KBM-7 (cell line): ENCODE measurements around the gene FRAT2.
A peak's percentile ranks its signal among the peaks of the same experiment; 100 is the strongest.
"Not testable (repeated sequence)": the region's sequence is repeated elsewhere in the genome, so short reads cannot be mapped to it uniquely, and the experiment has no call there.

ENCODE experiments used
- DNase-seq: peaks from one replicate; pipeline ENCODE4 v3.0.0-alpha.2; 2015
- in situ Hi-C: fragments of 300-500 bp; cut with MboI; formaldehyde crosslinking; loops from 2 replicates; pipeline ENCODE4 v1.14.3; 2020; ENCODE audit warnings: low sequenced_read_pairs, low pct_unique_long_range_greater_than_20kb, mixed read lengths

The FRAT2 gene

DNA sequence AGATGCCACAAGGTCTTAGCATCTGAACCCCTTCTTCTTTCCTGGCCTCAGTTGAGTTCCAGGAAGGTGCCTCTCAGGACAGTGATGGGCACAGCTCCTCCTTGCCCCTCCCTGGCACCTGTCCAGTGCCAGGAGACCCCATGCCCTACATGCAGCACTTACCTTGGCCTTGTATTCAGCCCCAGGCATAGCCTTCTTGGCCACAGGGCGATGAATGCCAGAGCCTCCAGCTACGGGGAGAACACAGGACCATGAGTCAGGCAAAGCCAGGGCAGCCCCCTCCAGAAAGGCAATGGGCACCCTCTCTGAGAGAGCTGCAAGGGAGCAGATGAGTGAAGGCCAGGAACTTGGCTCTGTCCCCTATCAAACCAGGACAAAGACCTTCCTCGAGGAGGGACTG lies 24.3 kb upstream of the FRAT2 start:
- DNase-seq = no peak
- in situ Hi-C loops = no loop called here

DNA sequence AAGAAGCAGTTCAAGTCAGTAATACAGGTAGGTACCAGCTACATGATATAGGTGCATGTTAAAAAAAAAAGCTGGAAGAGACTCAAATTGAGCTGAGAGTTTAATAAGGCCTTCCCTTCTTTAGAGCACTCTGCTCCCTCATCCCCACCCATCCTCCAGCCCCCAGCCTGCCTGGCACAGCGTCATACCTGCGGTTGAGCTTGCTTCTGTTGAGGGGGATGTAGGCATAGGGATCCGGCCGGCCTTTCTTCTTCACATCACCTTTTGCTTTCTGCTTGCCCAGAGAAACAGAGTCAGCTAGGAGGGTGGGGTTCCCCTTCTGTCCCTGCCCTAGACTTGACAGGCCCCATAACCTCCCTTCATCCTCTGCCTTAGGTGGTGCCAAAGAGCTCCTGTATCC lies 23.8 kb upstream of the FRAT2 start:
- in situ Hi-C loops = no loop called here
- DNase-seq = no peak

DNA sequence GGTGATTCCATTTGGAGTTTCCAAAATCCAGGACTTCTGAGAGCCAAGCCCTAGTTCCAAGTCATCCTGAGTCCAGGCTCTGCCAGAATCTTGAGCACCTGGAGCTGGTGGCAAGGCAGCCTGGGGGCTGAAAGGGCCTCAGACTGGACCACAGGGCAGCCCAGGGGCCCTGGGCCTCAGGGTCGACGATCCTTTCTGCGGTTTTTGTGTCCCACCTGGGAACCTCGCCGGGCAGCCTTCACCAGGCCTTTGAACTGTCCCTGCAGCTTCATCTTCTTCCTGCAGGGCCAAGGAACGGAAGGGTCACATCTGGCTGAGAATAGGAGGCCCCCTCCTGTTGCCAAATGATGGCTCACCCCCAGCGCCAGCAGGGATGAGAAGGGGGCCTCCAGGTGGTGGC lies 22.4 kb upstream of the FRAT2 start:
- DNase-seq = no peak
- in situ Hi-C loops = no loop called here

DNA sequence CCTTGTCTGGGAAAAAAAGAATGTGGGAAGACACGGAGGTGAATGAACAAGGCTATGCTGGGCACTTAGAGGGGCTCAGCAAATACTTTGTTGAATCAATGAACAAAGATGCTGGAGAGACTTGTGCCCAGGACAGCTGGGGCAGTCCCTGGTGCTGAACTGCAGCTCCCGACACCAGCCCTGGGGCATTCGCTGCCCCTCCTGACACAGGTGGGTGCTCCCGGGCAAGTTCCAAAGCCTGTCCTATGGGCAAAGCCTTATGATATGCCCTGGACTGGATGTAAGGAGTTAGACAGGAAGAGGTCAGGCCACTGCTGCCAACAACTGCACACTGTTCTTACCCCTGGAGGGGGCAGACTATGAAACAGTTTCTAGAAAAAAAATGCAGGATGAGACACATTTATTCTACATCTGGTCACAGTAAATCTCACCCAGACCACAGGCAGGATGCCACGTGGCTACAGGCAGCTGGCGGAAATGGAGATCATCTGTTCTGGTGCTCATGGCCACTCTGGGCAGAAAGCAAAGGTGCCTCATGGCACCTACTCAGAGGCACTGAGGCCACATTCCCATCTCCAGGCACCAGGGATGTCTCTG lies 21.9 kb upstream of the FRAT2 start:
- DNase-seq = no peak
- in situ Hi-C loops = no loop called here

DNA sequence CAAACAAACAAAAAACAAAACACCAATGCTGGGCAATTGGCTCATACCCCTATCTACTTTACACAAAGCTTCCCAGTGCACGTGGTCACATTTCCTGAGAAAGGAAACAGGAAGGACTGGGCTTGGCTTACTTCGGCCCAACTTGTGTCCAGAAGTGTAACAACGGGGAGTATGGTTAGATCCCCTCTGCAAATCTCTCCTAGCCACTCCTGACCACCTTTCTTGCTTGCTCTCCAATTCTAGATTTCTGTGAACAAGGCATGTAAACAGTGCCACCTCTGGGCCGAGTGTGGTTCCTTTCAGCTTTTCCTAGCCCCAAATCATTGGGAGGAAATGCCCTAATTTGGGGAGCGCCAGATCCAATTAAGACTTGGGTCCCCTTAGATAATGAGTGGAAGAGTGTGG lies 21.0 kb upstream of the FRAT2 start:
- in situ Hi-C loops = no loop called here
- DNase-seq = peak; percentile 40

DNA sequence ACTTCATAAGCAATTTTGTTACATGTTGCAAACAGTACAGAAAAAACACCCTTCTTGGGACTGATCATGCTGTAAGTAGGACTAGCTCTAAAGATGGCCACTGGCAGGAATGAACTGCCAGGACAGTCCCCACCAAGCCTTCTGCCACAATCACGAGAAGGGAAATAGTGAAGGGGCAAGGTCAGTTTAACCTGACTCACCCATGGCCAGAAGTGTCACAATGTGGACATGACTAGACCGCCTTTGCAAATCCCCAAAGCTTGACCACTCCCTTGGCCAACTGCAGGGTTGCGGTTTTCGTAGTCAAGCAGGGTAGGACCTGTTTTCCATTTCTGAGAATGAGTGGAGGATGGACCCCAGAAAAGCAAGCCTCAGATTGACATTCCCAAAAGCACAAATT lies 19.4 kb upstream of the FRAT2 start:
- in situ Hi-C loops = no loop called here
- no peak for DNase-seq

DNA sequence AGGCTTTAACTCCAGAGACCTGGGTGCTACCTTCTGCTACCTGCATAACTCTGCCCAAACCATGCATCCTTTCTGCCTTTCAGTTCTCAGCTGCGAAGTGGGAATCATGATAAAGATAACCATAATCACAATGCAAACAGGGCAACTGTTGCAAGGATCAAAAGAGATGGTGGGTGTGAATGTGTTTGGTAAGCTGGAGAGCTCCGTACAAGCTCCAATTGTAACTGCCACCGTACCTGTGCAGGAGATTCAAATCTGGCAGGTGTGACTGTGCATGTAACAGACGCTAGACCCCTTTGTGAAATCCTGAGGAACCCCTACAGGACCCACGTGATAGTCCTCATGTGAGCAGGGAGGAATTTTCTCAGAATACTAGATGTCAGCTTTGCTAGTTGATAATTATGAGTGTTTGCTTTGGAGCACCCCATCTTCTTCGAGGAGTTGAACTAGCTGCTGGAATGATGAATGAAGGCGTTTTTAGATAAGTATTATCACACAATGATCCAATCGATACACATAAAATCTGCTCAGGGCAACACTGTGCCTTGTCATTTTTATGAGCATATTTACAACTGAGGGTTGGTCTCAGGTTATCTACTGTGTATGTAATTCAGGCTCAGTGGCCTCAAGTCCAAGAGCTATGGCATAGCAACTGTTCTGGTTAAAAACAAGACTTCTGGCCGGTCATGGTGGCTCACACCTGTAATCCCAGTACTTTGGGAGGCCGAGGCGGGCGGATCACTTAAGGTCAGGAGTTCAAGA lies 15.4 kb upstream of the FRAT2 start:
- DNase-seq = no peak
- in situ Hi-C loops = no loop called here

DNA sequence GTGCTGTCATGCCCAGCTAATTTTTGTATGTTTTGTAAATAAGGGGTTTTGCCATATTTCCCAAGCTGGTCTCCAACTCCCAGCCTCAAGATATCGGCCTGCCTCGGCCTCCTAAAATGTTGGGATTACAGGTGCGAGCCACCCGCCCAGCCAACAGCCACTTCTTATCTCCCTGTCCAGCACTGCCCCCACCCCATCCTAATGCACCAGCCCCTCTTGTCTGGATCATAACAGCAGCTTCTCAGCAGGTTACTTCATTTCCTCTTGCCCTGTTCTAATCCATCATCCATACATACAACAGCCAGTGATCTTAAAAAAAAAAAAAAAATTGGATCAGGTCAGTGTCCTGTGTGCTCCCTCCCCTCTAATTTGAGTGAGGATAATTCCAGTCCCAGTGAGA lies 12.8 kb upstream of the FRAT2 start:
- in situ Hi-C loops = no loop called here
- no peak for DNase-seq

DNA sequence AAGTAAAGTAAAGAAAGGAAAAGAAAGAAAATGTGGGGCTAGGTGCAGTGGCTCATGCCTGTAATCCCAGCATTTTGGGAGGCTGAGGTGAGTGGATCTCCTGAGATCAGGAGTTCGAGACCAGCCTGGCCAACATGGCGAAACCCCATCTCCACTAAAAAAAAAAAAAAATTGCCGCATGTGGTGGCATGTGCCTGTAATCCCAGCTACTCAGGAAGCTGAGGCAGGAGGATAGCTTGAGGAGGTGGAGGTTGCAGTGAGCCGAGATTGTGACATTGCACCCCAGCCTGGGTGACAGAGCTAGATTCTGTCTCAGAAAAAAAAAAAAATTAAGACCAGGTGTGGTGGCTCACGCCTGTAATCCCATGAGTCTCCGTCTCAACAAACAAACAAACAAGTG lies 9.1 kb upstream of the FRAT2 start:
- DNase-seq, in situ Hi-C loops: not testable (repeated sequence)

DNA sequence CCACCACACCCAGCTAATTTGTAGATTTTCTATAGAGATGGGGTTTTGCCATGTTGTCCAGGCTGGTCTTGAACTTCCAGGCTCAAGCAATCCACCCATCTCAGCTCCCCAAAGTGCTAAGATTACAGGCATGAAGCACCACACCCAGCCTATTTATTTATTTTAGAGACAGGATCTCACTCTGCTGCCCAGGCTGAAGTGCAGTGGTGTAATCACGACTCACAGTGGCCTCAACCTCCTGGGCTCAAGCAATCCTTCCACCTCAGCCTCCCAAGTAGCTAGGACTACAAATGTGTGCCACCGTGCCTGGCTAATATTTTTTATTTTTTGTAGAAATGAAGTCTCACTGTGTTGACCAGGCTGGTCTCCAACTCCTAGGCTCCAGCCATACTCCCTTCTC lies 6.9 kb upstream of the FRAT2 start:
- DNase-seq = no peak
- in situ Hi-C loops = no loop called here

DNA sequence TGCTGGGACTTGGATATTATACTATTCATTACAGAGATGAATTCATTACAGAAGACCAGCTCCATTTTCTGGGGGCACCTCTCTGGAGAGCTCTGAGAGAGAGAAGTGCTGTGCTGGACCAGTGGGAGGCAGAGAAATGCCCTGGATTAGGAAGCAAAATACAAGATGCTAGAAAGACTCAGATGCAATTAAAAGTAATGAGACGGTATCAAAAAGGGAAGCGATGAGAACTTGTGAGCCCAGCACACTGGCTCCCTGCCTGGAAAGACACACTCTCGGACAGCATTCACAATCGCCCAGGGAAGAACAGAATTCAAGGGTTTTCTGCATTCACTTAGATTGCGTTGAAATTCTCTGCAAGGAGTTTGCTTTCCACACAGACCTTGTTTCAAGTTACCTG lies 3.5 kb upstream of the FRAT2 start:
- in situ Hi-C loops = no loop called here
- no peak for DNase-seq

DNA sequence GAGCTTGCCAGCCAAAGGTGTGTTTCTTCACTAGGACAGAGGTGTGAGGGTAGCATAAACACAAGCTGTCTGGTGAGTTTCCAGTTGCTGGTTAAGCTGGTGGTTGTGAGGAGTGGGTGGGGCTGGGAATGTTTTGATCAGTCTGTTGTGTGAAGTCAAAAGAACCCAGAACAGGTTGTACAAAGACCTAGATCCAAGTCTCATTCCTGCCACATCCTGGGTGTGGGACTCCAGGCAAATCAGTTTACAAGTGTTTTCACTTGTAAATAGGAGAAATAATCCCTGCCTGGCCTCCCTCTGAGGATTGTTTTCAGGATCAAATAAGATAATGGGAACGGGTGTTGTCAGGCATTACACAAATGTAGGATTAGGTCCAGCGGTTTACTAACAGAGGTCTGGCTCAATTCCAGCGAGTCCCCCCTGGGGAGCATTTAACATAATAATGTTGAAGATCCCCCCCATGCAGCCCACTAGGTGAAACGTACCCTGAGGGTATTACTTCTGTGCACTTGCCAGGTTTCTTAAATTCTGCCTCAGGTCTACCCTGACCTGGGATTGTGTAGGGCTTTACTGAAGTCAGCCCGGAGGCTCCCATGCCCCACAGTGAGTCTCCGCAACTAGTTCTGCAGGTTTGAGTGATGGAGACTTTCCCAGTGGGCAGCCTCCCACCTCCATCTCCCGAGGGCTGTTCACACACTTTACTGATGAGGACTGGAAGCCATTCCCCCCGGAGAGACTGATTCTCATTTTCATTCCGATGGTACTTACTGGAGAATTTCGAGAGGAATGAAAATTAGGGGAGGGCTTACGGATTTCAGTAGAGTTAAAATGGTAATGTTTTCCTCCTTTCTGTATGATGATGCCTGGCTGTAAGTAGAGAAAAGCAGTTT lies 2.7 kb upstream of the FRAT2 start:
- DNase-seq = no peak
- in situ Hi-C loops = no loop called here

DNA sequence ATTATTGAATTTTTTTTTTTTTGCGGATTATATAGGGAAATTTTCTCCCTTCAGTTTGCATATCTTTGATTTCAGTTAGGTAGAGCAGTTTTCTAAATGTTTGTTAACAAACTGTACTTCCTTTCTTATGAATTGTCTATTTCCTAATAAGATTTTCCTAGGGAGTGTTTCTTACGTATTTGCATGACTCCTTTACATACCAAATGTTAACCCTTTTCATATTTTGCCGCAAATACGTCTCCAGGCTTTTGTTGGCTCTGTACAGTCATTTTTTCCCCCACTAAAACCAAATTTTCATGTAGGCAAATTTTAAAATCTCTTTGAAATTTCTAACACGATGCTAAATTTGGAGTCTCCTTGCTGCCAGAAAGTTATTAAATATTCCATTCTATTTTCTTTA lies 1.9 kb upstream of the FRAT2 start:
- in situ Hi-C loops = no loop called here
- DNase-seq = no peak

DNA sequence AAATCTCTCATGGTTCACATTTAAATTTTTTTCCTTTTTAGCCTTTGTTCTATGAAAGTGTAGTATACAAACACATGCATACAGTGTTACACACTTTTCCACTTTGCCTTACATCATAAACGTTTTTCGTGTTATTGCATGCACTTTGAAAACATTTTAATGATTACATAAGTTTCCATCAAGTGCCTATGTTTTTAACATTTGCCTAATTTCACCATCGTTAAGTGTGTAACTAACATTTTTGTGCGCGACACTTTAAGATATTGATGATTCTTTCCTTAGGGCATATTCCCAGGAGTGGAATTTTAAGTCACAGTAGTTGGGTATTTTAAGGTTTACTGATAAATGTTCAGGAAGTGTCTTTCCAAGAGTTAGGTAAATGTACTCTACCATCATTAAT lies 1.5 kb upstream of the FRAT2 start:
- in situ Hi-C loops = no loop called here

DNA sequence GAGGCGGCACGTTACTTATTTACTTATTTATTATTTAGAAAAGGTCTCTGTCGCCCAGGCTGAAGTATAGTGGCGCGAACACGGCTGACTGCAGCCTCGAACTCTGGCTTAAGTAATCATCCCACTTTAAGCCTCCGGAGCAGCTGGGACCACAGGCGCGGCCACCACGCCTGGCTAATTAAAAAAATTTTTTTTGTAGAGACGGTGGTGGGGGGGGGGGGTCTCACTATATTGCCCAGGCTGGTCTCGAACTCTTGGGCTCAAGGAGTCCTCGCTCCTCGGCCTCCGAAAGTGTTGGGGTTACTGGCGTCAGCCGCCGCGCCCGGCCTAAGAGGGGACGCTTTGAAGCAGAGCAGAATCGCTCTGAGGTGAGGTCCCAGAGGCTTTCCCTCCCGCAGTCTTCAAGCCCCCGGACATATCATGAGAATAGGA lies 675 bp upstream of the FRAT2 start:
- no peak for DNase-seq
- in situ Hi-C loops = no loop called here

More for the DNA sequence above, 1.5 kb upstream of the FRAT2 start:
- no peak for DNase-seq

DNA sequence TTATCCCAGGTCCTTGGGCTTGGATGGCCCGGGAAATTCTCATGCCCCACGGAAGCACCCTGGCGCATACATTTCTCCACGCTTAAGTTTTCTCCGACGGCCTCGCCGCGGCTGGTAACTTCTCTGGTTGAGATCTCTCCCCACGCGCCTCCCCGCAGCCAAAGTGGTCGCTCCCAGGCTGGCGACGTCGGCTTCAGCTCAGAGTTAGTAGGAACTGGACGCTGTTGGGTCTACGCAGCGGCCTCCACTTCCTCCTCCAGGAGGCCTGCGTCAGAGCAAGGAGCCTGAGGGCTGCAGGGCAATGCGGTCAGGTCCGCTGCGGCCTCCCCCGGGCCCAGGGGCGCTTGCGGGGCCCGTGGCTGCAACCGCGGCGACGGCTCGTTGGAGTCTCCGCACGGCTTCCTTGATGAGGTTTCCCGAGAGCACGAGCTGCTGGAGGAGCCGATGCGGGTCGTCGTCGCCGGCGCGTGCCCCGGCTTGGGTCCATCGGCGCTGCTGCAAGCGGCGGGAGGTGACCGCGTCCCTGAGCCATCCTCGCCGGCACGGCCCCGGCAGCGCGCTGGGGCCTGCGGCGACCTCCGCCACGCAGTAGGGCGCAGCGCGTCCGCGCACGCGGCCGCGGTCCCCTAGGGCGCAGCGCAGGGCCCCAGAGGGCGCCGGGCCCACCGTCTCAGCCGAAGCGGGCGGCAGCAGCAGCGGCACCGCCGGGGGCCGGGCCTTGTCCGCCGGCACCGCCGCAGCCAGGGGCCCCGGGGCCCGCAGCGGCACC lies 744 bp downstream of the FRAT2 start:
- peak; percentile 75 for DNase-seq

DNA sequence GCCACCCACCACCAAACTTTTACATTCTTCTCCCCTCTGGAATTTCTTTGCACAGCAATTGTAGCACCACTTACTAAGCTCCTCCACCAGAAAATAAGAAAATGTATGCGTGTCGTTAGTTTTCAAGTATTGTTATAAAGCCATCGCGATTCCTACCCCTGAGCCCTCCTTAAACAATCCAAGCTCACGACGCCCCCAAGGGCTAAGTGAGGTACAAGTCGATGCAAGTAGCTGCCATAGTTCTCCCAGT lies 1.3 kb downstream of the FRAT2 start:
- in situ Hi-C loops = no loop called here
- no peak for DNase-seq

More for the DNA sequence above, 744 bp downstream of the FRAT2 start:
- in situ Hi-C loops = no loop called here

DNA sequence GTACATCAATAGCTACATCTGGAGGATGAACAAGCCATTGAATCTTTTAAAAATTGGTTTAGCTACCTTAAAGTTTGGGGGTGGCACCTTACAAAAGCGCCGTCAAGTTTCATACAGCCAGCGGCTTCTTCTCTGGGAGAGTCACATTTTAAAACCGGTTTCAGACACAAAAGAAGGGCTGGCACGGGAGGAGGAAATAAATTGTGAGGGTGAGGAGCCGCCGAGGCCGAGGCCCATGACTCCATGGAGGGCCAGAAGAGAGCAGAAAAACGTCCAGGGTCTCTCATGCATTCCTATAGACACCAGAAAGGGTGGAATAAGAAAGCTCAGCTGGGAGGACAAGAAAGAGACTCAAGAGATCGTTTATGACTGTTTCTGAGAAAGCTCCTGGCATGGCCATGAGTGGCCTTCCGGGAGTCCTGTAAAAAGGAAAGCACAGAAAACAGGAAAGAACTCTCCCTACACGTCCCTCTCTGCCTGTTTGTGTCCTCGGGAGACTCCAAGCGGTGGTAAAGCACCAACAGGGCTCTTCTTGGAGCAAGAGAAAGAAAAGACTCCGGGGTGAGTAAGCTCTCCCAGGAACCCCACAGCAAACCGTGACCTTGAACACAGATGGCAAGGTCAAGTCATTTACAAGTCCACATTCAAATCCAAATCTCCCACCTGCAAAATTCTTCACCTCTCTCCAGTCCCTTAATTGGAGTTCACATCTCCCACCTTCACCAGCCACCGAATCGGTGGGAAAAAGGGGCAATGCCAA lies 1.8 kb downstream of the FRAT2 start:
- in situ Hi-C loops = no loop called here
- DNase-seq = peak; percentile 61

DNA sequence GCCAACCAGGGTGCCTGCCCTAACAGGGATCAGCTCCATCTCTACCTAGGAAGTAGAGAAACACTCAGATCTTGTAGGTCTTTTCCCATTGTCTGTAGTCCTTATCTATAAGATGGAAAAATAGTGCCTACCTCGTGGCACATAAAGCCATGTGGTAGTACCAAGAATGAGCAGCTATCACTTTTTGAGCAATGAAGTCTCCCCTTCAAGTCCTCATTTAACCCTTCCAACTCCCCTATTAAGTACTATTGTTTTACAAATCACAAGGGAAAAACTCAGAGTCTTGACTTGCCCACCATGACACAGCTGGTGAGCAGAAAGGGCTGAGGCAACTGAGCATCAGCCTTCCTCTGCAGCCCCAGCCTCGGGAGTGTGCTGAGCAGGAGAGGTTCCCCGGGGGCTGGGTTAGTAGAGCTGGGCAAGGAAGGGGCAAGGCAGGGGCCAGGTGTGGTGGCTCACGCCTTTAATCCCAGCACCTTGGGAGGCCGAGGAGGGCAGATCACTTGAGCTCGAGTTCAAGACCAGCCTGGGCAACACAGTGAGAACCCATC lies 3.3 kb downstream of the FRAT2 start:
- DNase-seq = no peak
- in situ Hi-C loops = no loop called here
